Astrocyte (in vitro differentiated cells and primary cell): ENCODE data around the gene ARHGEF40.

ENCODE experiments used
- CTCF ChIP-seq: IDR thresholded peaks from 2 replicates; pipeline ENCODE4 v1.5.1; 2011; ENCODE audit warnings: low read depth, mild to moderate bottlenecking, inconsistent platforms, low read length, moderate library complexity; ENCODE audit not compliant: insufficient read depth
- EZH2 ChIP-seq: IDR thresholded peaks from 2 replicates; pipeline ENCODE4 v1.6.1; 2012; ENCODE audit warnings: mild to moderate bottlenecking, low read length, inconsistent platforms; ENCODE audit not compliant: insufficient read depth

GRCh38 chr14:21042918-21043317, 27.2 kb upstream of the ARHGEF40 start:
- TF ChIP-seq CTCF, result no peak
- no peak for TF ChIP-seq EZH2
